HEK293T (cell line): Measurements from ENCODE around the gene MMADHC.

ENCODE experiments used
- CTCF ChIA-PET: fragments of 350-600 bp; formaldehyde crosslinking; extraction: SDS; loops from one replicate; lab custom pipeline; 2021; ENCODE audit warnings: antibody characterized with exemption, inconsistent platforms; lab: Yijun Ruan, JAX
- POLR2A ChIA-PET: fragments of 350-600 bp; formaldehyde crosslinking; extraction: SDS; loops from one replicate; lab custom pipeline; 2020; ENCODE audit warnings: antibody characterized with exemption, inconsistent platforms; lab: Yijun Ruan, JAX
- DNase-seq: peaks from one replicate; pipeline ENCODE4 v3.0.0; 2012; ENCODE audit warnings: mixed read lengths; ENCODE audit errors: extremely low spot score
- ARNT ChIP-seq: fragments of 450-650 bp; IDR thresholded peaks from 2 replicates; pipeline ENCODE4 v1.6.1; 2017; ENCODE audit warnings: mild to moderate bottlenecking
- BHLHE40 ChIP-seq: fragments of 450-650 bp; IDR thresholded peaks from 2 replicates; pipeline ENCODE4 v1.6.1; 2016; ENCODE audit warnings: mild to moderate bottlenecking, moderate library complexity, borderline replicate concordance
- CTBP1 ChIP-seq: fragments of 450-650 bp; IDR thresholded peaks from 2 replicates; pipeline ENCODE4 v1.6.1; 2016; ENCODE audit warnings: borderline replicate concordance
- ELF4 ChIP-seq: fragments of 450-650 bp; IDR thresholded peaks from 2 replicates; pipeline ENCODE4 v1.6.1; 2017; ENCODE audit warnings: antibody characterized with exemption
- FOXA1 ChIP-seq: fragments of 450-650 bp; IDR thresholded peaks from 2 replicates; pipeline ENCODE4 v1.6.1; 2016; ENCODE audit warnings: mild to moderate bottlenecking
- FOXK2 ChIP-seq: fragments of 450-650 bp; IDR thresholded peaks from 2 replicates; pipeline ENCODE4 v1.6.1; 2016; ENCODE audit warnings: mild to moderate bottlenecking
- FOXM1 ChIP-seq: fragments of 450-650 bp; IDR thresholded peaks from 2 replicates; pipeline ENCODE4 v1.6.1; 2017; ENCODE audit warnings: mild to moderate bottlenecking, borderline replicate concordance
- HDGF ChIP-seq: fragments of 450-650 bp; IDR thresholded peaks from 2 replicates; pipeline ENCODE4 v1.6.1; 2017; ENCODE audit warnings: antibody characterized with exemption, borderline replicate concordance
- L3MBTL2 ChIP-seq: fragments of 450-650 bp; conservative IDR thresholded peaks from 2 replicates; pipeline ENCODE4 v1.6.1; 2016; ENCODE audit warnings: mild to moderate bottlenecking
- LEF1 ChIP-seq: fragments of 450-650 bp; IDR thresholded peaks from 2 replicates; pipeline ENCODE4 v1.6.1; 2017; ENCODE audit warnings: mild to moderate bottlenecking, borderline replicate concordance
- NFRKB ChIP-seq: fragments of 450-650 bp; IDR thresholded peaks from 2 replicates; pipeline ENCODE4 v1.6.1; 2016; ENCODE audit warnings: mild to moderate bottlenecking, moderate library complexity
- SP1 ChIP-seq: fragments of 450-650 bp; IDR thresholded peaks from 2 replicates; pipeline ENCODE4 v1.6.1; 2017
- SUZ12 ChIP-seq: fragments of 450-650 bp; IDR thresholded peaks from 2 replicates; pipeline ENCODE4 v1.6.1; 2016; ENCODE audit warnings: mild to moderate bottlenecking
- TARDBP ChIP-seq: fragments of 450-650 bp; IDR thresholded peaks from 2 replicates; pipeline ENCODE4 v1.6.1; 2016
- ZNF384 ChIP-seq: fragments of 450-650 bp; IDR thresholded peaks from 2 replicates; pipeline ENCODE4 v1.6.1; 2016
- TF ChIP-seq, protein P1 (sequence below): fragments of 450-650 bp; IDR thresholded peaks from 2 replicates; pipeline ENCODE4 v1.6.1; 2016

The MMADHC gene

DNA sequence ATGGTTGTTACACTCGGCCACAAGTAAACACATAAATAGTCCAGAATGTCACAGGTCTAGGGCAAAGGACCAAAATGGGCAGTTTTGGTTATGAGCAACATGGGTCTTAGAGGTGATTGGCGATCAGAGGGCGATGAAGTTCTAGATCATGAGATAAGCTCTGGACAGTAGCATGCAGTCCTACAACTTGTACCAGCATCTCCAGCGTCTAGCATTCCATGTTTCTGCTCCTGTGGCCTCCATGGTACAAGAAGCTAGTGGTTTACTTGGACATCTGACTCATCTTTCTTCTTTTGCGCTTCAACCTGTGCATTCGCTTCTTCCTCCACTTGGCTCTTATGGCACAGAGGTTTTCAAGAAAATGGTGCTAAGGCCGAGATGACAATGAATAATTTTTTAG, 8.9 kb upstream of the MMADHC start:
- CTCF ChIA-PET, result no interaction called here
- no peak for DNase-seq
- TF ChIP-seq ZNF384 (no peak), LEF1 (no peak), HDGF (no peak), TARDBP (no peak), ARNT (no peak)
- POLR2A ChIA-PET, result no interaction called here

DNA sequence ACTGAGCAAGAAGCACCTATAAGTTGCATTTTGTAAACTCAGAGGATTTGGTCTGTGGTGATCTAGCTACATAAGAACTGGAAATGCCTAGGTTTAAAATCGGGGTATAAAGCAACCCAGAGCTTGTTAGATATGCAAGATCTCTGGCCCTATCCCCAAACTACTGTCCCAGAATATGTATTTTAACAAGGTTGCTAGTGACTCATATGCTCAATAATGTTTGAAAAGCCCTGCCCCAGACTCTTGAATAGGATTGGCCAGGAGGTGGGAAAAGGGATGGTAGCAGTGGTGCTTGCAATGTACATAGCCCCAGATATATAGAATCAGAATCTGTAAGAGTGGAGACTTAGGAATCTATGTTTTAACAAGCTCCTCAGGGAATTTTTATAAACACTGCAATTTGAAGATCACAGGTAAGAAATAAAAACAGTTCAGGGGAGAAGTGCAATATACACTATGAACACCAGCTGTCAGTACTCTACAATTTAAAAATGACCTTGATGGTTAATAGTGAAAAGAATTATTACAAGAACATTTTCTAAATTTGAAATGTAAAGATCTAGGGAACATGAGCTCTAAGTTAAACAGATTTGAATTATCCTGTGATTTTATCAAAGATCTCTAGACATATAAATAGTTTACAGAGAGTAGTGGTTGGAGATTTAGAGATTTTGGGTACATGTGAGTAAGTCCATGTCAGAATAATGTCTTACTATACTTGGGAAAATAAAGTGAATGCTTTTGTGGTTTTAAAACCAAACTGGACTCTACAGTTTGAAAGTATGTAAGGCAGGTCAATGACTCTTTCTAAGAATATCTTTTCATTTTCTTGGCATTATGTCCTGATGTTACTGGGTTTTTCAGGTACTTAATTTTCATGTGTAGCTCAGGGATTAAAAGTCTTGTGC, 7.7 kb upstream of the MMADHC start:
- CTCF ChIA-PET, result no interaction called here
- DNase-seq, result no peak
- POLR2A ChIA-PET, result no interaction called here
- no peak for TF ChIP-seq SUZ12
- TF ChIP-seq, protein P1, sequence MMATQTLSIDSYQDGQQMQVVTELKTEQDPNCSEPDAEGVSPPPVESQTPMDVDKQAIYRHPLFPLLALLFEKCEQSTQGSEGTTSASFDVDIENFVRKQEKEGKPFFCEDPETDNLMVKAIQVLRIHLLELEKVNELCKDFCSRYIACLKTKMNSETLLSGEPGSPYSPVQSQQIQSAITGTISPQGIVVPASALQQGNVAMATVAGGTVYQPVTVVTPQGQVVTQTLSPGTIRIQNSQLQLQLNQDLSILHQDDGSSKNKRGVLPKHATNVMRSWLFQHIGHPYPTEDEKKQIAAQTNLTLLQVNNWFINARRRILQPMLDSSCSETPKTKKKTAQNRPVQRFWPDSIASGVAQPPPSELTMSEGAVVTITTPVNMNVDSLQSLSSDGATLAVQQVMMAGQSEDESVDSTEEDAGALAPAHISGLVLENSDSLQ, result no peak
- TF ChIP-seq ZNF384, result no peak
- no peak for TF ChIP-seq FOXM1
- TF ChIP-seq FOXK2, result no peak
- TF ChIP-seq L3MBTL2, result no peak

DNA sequence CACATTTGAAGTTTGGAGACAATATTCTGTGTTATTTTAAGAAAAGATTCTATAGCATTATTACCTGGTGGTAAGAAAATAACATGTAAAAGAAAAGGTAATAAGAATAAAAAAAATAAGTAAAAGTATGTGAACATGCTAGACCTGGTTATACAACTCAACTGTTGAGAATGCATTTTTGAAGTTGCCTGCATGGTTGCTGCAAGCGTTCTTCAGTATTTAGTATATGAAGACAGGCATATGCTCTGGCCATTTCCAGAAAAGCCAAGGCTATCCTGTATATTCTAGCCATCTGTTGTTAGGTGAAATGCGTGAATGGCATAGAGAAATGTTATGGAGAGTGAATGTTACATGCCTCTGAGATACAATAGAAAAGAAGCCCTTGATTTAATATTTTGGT, 6.8 kb upstream of the MMADHC start:
- ChIA-PET CTCF (no interaction called here), POLR2A (no interaction called here)
- no peak for DNase-seq
- no peak for TF ChIP-seq SUZ12
- TF ChIP-seq, protein P1, result no peak
- no peak for TF ChIP-seq FOXM1
- TF ChIP-seq HDGF, result no peak
- no peak for TF ChIP-seq FOXA1
- TF ChIP-seq L3MBTL2, result no peak
- no peak for TF ChIP-seq CTBP1
- TF ChIP-seq LEF1, result no peak
- no peak for TF ChIP-seq BHLHE40
- TF ChIP-seq ARNT, result no peak
- no peak for TF ChIP-seq ZNF384
- TF ChIP-seq NFRKB, result no peak
- no peak for TF ChIP-seq SP1
- TF ChIP-seq ELF4, result no peak
- no peak for TF ChIP-seq FOXK2
- TF ChIP-seq TARDBP, result no peak

DNA sequence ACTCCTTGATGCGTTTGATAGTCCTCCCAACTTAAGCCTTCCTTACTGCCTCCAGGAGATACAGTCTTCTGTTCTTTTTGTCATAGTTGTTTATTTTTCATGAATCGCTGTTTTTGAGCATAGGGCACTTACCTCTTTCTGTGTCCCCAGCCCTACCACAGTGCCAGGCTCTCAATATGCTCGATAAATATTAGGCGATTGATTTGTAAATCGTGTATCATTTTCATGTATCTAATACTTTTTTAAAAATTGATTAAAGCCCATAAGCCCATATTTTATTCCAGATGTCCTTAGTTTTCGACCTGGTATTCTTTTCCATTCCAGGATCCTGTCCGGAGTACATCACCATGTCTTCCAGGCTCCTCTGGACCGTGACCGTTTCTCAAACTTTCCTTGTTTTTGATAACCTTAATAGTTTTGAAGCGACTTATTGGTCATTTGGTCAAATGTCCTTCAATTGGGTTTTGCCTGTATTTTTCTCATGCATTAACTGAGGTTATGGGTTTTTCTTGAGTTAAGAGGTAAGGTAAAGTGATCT, 444 bp upstream of the MMADHC start:
- DNase-seq, result peak; percentile 16
- CTCF ChIA-PET, result no interaction called here
- POLR2A ChIA-PET, result interaction anchor here (1.0 to 1.2 kb wide), 2 partner anchors 10 to 1733 kb away, joined by 3 to 4 read pairs; no protein-coding TSS in a partner anchor
- TF ChIP-seq NFRKB (no peak), SP1 (no peak), TARDBP (no peak), L3MBTL2 (0 out of 2 replicates have a peak, but pooled peaks have one; percentile 34), BHLHE40 (no peak), ZNF384 (no peak), FOXA1 (no peak), FOXK2 (no peak)
- TF ChIP-seq, protein P1, result no peak

- ChIA-PET CTCF (interaction anchor here (0.9 kb wide), 1 partner anchor 15 kb away, joined by 3 read pairs; no protein-coding TSS in a partner anchor), POLR2A (interaction anchor here (0.7 to 1.2 kb wide), 3 partner anchors 9 to 256 kb away, joined by 3 to 4 read pairs (median 4); partner anchors contain the start of gene LYPD6)
- TF ChIP-seq NFRKB (no peak), SP1 (no peak), FOXA1 (no peak), L3MBTL2 (no peak), SUZ12 (no peak), TARDBP (no peak), ELF4 (no peak), CTBP1 (no peak), FOXK2 (no peak), LEF1 (no peak), HDGF (no peak), BHLHE40 (no peak), ARNT (no peak)
- TF ChIP-seq, protein P1, result no peak
- no peak for DNase-seq
Observed at GRCh38 chr2:149586898-149587219, 716 bp downstream of the MMADHC start.

- DNase-seq, result no peak
- POLR2A ChIA-PET, result no interaction called here
- TF ChIP-seq SP1, result no peak
- TF ChIP-seq ZNF384, result no peak
- no peak for TF ChIP-seq HDGF
- TF ChIP-seq, protein P1, result no peak
- TF ChIP-seq BHLHE40, result no peak
- TF ChIP-seq FOXM1, result no peak
- CTCF ChIA-PET, result interaction anchor here (0.6 kb wide), 2 partner anchors 1121 to 1658 kb away, joined by 3 read pairs; no protein-coding TSS in a partner anchor
Observed at GRCh38 chr2:149586063-149586462, 1.5 kb downstream of the MMADHC start.
